ENCODE data around the gene DHX16.
"Not testable (repeated sequence)": the region's sequence is repeated elsewhere in the genome, so short reads cannot be mapped to it uniquely, and the experiment has no call there.

DHX16 gene

DNA sequence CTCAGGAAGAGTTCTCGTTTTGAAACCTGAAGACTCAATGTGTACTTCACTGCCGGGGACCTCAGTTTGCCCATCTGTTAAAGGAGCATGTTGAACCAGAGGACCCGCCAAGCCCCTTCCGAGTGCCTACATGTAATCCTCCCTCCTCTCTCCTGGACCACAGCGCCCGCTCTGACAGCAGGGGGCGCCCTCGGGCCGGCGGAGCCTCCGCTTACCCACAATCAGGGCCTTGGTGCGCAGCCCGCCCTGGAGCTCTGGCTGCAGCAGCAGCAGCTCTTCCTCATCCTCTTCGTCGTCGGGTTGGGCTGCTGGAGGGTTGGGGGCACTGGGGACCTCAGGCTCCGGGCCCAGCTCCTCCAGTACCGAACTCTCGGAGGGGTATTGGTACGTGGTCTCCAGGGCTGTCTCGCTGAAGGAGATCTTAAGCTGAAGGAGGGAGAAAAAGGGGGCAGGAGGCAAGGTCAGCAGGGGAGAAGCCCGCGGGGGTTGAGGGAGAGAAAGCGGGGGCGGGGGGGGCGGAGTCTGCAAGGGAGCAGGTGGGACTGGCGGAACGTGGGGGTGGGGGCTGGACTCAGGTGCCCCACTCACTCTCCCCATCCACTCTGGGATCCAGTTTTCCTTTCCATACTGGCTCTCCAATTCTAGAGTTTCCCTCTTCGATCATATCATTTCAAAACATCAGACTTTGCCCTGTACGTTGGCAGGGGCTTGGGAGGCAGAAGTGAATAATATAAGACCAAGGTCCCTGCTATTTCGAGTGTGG, 6.3 kb upstream of the DHX16 start:
- peak; percentile 92 for DNase-seq

DNA sequence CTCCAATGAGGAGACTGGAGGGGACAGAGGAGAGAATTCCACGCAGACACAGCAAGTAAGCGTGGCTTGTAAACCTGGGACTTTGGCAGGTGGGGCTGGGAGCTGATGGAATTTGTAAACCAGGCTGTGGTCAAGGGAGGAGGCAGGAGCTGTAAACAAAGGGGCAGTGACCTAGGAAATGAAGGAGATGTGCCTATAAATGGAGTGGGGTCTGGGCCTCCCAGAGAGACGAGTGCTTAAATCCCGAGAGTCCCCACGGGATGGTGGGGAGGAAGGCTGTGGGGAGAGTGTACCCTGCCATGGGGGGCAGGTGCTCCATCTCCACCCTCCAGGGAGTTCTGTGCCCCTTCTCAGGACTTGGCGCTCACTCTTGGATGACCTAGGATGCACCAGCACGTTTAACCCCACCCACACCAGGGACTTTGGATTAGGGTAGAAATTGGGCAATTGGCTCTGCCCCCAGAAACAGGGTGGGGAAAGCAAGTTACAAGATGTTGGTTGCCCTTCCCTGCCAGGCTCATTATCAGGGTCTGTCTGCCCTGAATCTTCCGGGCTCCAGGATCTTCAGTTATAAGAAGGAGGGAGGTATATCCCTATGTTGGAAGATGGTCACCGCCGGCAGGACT, 4.0 kb upstream of the DHX16 start:
- DNase-seq, result no peak

DNA sequence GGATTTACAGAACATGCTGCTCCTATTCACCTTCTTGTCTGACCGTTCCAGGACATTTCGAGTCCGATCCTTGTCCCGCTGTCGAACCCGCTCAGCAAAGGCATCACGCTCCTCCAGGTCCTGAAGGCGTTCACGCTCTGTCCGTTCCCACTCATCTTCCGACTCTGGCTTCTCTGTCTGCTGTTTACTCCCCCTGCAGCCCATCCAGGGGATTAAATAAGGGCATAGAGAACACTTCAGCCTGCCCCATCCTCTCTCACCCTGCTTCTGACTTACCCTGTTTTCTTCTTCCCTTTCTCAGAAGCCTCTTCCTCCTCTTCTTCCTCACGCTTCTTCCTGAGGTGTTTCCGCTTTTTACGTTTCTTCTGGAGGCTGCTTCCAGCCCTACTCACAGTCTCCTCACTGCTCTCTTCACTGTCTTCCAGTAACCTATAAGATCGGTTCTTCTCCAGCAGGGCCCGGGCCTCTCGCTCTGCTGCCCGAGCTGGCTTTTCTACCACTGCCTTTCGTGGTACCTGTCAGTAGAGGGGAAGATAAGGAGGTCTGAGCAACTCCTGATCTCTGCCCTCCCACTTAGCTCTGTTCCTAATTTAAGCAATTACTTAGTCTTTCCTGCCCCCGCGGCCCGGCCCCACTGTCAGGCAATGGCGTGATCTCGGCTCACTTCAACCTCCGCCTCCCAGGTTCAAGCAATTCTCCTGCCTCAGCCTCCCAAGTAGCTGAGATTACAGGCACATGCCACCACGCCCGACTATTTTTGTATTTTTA, 1.9 kb downstream of the DHX16 start:
- DNase-seq, result no peak

DNA sequence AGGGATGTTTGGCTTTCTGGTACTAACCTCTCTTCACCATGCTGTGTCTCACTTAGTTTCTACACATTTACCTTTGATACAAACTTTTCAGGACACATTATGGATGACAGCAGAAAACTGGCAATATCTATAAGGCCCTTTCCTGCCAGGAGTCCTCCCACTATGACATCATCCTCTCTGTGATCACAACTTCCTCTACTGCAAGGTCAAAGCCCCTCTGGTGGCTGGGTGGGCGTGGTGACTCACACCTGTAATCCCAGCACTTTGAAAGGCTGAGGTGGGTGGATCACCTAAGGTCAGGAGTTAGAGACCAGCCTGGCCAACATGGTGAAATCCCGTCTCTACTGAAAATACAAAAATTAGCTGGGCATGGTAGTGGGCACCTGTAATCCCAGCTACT, 6.5 kb downstream of the DHX16 start:
- DNase-seq, result not testable (repeated sequence)

DNA sequence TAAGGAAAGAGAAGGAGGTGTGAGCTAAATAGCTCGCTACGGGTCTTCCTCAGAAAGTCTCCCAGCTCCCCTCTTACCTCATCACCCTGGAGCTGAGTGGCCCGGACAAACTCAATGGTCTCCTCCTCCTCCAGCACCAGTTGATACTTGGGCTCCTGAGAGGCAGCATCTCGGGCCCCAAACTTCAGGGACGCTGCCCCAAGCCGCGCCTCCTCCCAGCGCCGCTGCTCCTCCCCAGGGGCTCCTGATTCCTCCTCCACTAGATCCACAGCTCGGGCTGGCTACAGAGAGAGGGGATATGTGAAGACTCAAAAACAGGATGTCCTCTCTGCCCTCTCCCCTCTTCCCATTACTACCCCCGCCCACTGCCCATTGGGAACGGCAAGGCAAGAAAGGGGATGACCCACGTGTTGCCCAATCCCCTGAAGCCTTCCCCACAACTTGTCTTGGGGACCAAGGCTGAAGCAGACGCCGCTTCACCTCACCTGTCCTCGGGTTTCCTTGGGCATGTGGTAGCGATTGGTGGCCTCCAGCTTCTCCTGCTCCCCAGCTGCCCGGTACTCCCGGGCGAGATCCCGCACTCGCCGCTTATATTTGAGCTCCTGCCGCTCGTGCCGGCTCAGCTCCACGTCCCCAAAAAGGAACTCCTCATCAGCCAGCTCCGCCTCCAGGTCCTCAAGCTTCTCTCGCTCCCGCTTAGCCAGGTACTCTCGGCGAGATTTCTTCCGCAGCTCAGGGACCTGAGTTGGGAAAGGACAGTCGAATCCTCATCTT, 7.6 kb downstream of the DHX16 start:
- DNase-seq, result no peak

DNA sequence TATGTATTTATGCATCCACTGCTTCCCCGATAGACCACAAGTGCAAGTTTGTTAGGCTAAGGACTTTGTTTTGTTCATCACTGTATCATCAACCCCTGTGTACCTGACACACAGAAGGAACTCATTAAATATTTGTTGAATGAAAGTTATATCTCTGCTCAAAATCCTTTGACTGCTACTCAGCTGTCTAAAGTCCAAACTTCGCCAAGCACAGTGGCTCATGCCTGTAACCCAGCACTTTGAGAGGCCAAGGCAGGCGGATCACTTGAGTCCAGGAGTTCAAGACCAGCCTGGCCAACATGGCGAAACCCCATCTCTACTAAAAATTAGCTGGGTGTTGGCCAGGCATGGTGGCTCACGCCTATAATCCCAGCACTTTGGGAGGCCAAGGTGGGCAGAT, 14.9 kb downstream of the DHX16 start:
- DNase-seq, result not testable (repeated sequence)

DNA sequence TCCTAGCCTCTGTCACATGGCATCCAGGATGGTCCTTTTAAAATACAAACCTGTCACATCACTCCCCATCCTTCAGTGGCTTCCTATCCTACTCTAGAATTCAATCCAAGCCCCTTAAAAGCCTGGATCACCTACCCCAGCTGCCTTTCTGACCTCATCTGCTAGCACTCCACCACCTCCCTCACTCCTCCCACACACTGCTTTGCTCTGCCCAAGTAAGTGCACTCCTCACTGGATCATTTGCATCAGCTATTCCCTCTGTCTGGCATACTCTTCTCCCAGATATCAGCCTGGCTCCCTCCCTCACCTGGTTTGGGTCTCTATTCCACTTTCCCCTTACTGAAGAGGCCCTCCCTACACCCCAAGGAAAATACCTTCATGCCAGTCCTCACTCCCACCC, 15.4 kb downstream of the DHX16 start:
- no peak for DNase-seq

DNA sequence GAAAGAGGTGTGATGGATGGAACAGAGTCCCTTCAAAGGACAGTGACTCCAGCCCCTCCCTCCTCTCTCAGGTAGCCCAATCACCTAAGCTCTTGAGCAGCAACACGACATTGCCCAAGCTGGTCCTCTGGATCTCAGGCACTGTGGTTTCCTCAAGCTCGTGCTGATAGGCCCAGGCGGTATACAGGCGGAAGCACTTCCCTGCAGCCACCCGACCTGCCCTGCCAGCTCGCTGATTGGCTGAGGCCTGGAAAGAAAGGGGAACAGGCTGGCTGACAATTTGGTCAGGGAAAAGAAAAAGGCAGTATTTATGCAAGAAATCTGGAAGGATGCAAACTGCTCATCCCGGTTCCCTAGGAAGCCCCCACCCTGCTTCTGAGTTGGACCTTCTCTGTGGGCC, 16.3 kb downstream of the DHX16 start:
- no peak for DNase-seq

DNA sequence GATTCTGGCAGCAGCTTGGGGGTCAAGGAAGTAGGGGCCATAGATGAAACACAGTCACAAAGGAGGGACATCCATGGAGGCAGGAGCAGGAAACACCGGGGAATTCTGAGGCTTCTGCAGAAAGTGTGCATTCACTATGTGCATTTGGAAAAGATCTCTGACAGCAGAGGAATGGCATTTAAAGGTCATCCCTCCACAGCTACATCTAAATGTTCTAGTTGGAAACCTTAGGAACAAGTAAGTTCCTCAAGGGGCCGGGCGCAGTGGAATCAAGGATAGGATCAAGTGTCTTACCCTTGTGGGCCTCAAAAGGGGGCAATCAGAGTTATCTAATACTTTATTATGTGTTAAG, 17.1 kb downstream of the DHX16 start:
- DNase-seq, result no peak

DNA sequence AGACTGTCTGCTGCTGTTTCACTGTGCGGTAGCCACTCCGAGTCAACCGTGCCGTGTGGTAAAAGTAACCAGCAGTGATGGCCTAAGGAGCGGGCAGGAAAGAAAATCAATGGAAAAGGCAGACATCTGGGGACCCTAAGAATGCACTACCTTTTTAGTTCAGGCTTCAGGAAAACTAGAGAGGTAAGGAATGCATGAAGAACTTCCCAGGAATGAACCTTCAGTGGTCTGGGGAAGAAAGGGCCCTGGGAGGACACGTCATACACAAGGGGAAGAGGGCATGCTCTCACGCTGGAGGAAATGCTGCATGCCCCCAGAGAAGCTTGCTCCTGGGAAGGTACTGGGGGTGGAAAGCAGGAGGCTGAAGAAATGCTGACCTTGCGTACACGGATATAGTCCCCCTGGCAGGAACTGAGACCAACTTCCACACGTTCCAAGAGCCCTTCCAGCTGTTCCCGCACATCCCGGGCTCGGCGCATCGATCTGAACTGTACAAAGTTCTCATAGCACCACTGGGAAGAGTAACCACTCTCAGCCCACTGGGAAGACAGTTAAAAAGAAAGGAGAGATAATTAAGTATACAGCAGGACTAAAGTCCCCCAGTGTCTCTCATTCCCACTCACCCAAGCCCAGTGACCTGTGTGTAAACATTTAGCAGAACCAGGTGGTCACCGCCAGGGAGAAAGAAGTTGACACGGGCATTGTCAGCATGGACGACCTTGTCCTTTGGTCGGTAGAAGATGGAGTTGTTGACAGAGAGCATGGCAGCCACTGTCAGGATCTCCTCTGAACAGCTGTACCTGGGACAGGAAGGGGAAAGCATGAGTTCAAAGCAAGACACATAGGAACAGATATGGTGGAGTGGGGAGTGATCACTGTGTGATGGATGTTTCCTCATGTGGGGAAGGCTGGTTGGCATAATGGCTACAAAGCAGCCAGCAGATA, 17.7 kb downstream of the DHX16 start:
- no peak for DNase-seq

DNA sequence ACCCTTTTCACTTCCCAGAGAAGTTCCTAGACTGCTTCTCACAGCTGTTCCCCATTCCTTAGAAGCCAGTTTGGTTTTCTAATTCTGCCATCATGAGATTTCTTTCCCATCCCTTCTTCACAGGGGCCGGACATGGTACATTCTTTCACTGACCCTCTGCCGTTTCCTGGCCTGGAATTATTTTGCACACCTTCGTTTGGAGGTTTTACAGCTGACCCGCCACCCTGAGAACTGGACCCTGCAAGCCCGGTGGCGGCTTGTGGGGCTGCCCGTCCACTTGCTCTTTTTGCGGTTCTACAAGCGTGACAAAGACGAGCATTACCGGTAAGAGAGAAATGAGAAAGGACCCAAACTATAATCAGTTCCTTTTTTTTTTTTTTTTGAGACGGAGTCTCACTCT, 21.7 kb downstream of the DHX16 start:
- DNase-seq, result no peak

DNA sequence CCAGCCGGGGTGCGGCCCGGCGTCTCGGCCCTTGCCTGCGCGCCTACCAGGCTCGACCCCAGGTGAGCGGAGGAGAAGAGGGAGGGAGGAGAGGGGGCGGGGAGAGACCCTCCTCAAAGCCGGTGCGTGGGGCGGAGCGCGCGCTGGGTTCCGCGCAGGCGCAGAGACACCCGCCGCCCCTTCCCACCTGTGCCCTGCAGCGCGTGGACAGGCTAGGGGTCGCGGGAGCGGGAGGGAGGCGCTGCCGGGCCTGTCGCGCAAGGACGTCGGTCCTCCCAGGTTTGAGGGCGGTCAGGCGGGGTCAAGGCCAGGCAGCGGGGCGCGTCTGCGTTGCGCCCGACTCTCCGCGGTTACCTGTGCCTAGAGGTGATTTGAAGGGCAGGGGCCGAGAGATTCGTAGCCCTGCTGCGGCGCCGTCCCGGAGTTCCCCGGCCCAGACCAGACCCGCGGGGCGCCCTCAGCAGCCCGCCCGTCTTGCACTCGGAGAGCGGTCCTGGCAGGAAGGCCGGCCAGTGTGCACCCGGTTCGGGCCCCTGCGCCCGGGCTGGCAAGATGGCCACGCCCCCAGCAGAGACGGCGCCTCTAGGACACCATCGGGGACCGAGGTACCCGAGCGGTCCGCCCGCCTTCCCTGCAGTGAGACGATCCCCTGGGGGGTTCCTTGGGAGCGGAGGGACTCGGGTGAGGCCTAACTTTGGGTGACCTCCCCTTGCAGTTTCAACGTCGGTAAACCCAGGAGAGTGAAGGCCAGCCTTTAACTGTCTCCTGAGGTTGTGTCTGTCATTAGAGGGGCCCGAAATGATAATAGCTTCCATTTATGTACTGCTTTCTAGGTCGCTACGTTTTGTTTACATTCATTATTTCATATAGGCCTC, 25.3 kb downstream of the DHX16 start:
- peak; percentile 71 for DNase-seq

DNA sequence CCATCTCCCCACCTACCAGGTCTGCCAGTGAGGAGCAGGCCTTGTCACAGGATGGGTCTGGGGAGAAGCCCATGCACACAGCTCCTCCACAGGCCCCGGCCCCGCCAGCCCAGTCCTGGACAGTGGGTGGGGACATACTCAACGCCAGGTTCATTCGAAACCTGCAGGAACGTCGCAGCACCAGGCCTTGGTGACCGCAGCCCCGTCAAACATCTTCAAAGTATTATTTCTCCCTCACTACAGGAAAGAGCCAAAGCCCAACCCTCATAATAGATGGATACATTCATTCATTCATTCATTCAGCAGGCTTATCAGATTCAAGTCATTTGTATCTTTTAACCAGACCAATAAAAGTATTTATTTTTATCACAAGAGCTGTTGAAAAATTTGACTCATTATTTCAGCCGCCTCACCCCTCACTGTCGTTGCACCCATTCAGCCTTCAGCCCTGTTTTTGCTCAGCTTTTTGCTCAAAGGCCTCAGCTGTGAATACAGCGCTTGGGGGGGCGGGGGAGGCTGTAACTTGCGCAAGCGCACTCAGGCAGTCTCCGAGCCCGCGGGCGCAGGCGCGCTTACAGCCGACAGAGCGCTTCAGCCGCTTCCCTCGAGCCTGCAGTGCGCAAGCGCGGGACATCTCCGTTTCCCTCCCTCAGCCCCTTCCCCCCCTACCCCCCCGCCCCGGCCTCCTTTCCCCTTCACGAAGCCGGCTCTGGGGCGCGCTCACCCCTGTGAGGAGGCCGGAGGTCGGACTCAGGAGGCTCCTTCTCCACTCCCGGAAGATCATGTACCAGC, 26.2 kb downstream of the DHX16 start, which contains the start of gene C6orf136:
C6orf136 (plus strand) TSS at position 684 of the 792 bp plus-strand sequence; CDS start at position 783, 99 bp downstream.
- DNase-seq, result peak; percentile 93

DNA sequence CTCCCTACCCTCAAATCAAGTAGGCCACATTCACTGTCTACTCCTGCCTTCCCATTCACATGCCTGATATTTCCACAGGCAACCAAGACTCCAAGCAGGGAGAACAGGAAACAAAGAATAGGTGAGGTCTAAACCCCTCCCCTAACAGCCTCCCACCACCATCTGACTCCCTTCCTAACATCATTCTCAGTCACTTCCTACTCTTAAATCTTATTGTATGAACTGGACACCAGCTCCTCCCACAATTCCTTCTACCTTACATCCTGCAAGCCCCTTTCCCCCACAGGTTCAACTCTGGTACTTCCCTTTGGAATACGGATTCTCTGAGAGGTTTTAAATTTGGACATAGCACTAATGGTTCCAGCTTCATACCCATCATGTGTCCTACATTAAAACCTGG, 26.8 kb downstream of the DHX16 start:
- no peak for DNase-seq

DNA sequence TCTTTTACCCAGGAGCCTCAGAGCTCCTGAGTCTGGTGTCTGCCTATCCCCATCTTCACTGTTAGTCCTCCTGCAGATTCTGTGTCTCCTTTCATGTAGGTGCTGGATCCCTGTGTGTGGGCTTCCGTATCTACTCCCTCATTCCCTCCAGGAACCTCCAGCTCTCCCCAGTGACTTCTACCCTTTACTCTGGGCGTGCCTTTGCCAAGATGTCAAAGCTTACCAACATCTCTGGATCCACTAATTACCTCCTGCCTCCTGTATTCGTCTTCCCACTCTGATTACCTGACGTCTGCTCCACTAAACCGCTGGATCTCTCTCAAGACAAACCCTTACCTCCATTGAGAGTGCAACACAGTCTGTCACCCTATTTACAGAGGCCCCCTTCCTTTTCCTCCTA, 28.0 kb downstream of the DHX16 start:
- DNase-seq, result no peak

DNA sequence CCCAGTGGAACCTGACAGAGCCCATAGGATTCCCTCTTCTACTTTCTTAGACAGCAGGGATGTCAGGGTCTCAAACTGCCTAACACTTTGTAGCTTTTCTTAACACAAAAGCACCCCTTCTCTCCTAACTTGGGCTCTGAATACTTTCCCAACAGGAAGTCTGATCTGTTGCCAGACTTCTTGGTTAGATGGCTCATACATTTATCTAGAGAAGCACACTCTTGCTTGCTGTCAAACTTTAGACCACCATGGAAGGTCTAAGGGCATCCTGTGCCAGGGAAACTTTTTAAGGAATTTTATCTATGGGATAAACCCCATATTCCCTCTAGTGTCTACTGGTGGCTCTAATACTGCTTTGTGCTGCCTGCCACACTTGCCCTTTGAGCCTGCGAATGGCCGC, 29.1 kb downstream of the DHX16 start:
- DNase-seq, result no peak

DNA sequence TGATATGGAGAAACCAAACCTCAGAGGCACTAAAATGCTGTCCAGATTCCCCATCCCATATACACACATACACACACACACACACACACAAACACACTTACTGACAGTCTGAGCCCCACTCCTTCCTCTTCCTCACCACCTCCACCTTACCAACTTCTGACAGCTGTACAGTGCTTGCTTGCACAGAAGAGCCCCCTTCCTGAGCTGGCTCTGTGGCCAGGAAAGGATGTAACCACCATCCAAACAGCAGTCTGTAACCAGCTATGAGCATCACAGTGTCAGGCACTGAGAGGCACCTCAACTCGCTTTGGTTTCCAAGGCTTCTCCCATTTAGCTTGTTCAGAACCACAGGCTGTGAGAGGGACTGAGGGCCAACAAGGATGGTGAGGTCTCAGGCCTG, 31.8 kb downstream of the DHX16 start:
- DNase-seq, result no peak

DNA sequence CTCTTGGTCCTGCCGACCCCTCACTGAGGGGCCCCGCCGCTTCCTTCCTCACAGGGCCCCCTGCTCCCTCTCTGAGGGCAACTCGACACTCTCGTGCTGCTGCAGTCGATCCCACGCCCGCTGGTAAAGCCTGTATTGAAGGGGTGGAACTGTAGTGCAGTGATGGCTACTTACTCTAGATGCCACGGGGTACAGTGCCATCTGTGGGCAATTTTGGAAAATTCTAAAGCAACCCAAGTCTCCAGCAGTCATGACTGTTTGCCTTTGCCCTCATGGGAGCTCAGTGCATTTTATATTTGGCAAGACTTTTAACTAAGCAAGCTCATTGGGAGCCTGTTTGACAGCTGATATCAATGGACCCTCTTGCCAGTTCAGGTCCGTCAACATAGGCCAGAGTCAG, 32.3 kb downstream of the DHX16 start:
- no peak for DNase-seq

DNA sequence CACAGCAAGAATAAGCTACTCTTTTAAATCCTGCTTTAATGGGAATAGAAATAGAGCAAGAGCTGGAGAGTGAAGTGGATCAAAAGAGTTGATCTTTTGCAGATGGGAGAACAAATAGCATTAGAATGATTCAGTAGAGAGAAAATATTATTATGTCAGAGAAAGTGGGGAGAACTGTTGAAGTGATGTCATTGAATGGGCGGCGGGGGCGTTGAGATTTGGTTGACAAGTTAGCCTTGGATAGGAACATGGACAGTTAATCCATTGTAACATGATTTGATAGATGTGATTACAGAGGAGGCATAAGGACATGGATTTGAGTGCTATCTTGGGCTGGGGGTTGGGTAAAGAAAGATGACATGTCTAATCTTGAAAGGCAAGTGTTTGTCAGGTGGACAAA, 37.0 kb downstream of the DHX16 start:
- DNase-seq, result no peak
